ENCODE data around the gene ABCC1.

The ABCC1 gene

DNA sequence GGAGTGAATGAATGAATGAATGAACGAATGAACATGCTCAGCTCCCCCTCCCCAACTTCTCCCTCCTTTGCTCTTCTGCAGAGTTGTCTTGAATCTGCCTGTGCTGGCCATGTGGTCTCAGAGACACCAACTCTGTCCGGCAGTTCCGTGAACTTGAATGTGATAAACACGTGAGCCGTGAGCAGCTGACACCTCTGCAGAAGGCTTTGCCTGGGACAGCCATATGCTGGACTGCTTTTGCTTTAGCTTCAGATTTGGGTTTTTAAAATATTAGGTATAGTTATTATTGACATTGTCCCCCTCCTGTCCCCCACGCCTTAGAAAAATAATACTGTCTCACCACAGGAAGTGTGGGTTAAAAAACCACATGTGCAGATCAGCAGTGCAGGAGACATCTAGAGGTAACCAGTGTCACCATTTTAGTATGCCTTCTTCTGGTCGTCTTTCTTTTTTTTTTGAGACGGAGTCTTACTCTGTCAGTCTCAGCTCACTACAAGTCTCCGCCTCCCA, 83.8 kb downstream of the ABCC1 start:
- no peaks in the 10 kb centered on the region for H3K27me3 Mint-ChIP-seq
- ATAC-seq (replicated peaks) (peak; percentile 45 to 66), DNase-seq (no peak)
- H3K9me3 Mint-ChIP-seq = peaks cover 0 to 2% of the 10 kb centered on the region in 2 donors
- H3K36me3 Mint-ChIP-seq = peaks cover 36 to 57% of the 10 kb centered on the region in 2 donors
- H3K4me3 Mint-ChIP-seq = no peak overlapping the region
- H3K4me1 Mint-ChIP-seq = peaks cover 16 to 30% of the 10 kb centered on the region in 2 donors
- H3K27ac Mint-ChIP-seq = no peak overlapping the region

DNA sequence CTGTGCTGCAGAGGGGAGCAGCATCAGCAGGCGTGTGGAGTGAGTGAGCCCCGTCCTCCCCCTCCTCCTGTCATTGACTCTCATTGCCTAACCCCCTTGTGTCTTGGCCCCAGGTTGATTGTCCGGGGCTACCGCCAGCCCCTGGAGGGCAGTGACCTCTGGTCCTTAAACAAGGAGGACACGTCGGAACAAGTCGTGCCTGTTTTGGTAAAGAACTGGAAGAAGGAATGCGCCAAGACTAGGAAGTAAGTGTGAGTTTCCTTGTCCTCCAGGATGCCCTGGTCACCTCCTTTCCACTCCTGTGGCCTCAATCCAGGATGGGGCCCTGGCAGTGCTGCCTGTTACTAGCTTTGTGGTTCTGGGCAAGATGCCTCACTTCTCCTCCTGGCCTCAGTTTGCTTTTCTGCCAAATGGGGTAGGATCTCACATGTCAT, 87.0 kb downstream of the ABCC1 start:
- H3K36me3 Mint-ChIP-seq = peaks cover 46 to 61% of the 10 kb centered on the region in 2 donors
- ATAC-seq (replicated peaks) = no peak
- H3K4me1 Mint-ChIP-seq = peaks cover 22 to 42% of the 10 kb centered on the region in 2 donors
- no peak for DNase-seq
- H3K27ac Mint-ChIP-seq = no peak overlapping the region
- H3K9me3 Mint-ChIP-seq = peaks cover 0 to 2% of the 10 kb centered on the region in 2 donors
- no peak overlapping the region for H3K4me3 Mint-ChIP-seq
- H3K27me3 Mint-ChIP-seq = no peaks in the 10 kb centered on the region

DNA sequence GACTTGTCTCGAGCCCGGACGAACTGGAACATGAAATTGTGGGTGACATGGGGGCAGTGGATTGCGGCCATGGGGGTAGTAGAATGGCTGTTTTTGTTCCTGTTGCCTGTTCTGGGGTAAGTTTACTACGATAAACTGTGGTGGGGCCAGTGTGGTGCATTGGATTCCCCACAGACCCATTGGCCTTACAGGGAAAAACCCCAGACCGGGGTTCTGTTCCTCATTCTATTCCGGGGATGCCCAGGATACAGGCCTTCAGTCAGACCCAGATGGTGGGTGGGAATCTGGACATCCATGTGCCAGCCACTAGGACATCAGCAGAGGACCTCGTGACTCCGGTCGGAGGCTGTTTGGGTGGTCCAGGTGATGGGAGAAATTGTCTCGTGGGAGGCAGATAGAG, 88.1 kb downstream of the ABCC1 start:
- Mint-ChIP-seq H3K27me3 (no peaks in the 10 kb centered on the region), H3K4me3 (no peak overlapping the region), H3K36me3 (peaks cover 47 to 62% of the 10 kb centered on the region in 2 donors), H3K4me1 (peaks cover 20 to 39% of the 10 kb centered on the region in 2 donors), H3K9me3 (peaks cover 0 to 2% of the 10 kb centered on the region in 2 donors), H3K27ac (peak overlapping the region; percentile 0)
- DNase-seq (no peak), ATAC-seq (replicated peaks) (peak; percentile 50 to 65)

DNA sequence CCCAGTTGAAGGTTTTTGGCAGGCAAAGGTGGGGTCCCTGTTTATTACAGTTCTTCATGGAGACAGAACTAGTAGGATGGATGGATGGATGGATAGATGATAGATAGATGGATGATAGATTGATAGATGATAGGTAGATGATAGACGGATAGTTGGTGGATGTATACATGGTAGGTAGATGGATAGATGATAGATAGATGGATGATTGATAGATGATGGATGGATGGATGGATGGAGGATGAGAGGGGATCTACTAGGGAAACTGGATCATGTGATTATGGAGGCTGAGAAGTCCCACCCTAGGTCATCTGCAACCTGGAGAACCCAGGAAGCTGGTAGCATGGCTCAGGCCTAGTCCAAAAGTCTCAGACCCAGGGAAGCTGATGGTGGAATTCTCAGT, 88.6 kb downstream of the ABCC1 start:
- peak overlapping the region; percentile 0 for H3K27ac Mint-ChIP-seq
- ATAC-seq (replicated peaks) (no peak), DNase-seq (no peak)
- H3K9me3 Mint-ChIP-seq = peaks cover 0 to 2% of the 10 kb centered on the region in 2 donors
- peaks cover 15 to 36% of the 10 kb centered on the region in 2 donors for H3K4me1 Mint-ChIP-seq
- H3K27me3 Mint-ChIP-seq = no peaks in the 10 kb centered on the region
- H3K36me3 Mint-ChIP-seq = peaks cover 47 to 57% of the 10 kb centered on the region in 2 donors
- no peak overlapping the region for H3K4me3 Mint-ChIP-seq

DNA sequence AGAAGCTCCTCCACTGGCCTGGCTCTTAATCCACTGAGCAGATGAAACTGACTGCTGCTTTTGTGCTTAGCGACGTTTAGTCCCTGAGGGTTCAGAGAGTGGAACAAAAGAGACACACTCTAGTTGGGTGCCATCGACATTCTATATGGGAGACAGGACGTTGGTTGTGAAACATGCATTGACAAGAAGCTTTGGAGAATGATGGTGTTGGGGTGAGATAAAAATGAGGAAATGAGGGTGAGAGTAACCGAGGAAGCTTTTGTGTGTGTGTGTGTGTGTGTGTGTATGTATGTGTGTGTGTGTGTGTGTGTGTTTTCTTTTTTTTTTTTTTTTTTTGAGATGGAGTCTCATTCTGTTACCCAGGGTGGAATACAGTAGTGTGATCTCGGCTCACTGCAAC, 89.5 kb downstream of the ABCC1 start:
- DNase-seq (no peak), ATAC-seq (replicated peaks) (peak; percentile 41 to 57)
- Mint-ChIP-seq H3K27me3 (no peaks in the 10 kb centered on the region), H3K27ac (peak overlapping the region; percentile 22), H3K36me3 (peaks cover 51 to 56% of the 10 kb centered on the region in 2 donors), H3K4me1 (peaks cover 13 to 31% of the 10 kb centered on the region in 2 donors), H3K4me3 (no peak overlapping the region), H3K9me3 (peaks cover 0 to 2% of the 10 kb centered on the region in 2 donors)

DNA sequence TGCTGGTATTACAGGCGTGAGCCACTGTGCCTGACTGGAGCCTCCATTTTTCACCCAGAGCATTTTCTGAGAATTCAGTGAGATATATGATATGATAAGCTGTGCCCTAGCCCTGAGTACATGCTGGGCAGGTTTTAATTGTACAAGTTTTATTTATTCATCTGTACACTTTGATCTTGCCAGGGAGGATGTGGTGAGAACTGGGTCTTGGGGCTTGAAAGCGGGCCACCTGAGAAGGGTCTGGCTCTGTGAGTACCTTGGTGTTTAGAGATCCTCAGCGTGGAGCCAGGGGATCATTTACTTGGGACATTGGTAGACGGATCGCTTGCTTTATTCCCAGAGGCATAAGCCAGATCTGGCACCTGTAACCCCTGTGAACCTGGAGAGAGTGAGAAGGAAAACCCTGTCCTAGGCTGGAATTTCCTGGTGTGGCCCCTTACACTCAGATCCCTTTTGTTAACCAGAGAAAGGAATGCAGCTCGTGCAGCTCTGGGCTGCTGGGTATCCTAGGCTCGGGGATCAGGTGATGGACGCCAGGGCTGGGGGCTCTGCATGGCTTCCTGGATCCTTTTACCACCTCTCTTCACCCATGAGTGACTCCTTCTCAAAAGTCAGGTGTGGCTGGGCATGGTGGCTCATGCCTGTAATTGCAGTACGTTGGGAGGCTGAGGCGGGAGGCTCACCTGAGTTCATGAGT, 91.9 kb downstream of the ABCC1 start:
- no peak overlapping the region for H3K27ac Mint-ChIP-seq
- DNase-seq (no peak), ATAC-seq (replicated peaks) (no peak)
- peaks cover 13 to 31% of the 10 kb centered on the region in 2 donors for H3K4me1 Mint-ChIP-seq
- H3K9me3 Mint-ChIP-seq = peaks cover 0 to 2% of the 10 kb centered on the region in 2 donors
- peaks cover 61 to 67% of the 10 kb centered on the region in 2 donors for H3K36me3 Mint-ChIP-seq
- no peak overlapping the region for H3K4me3 Mint-ChIP-seq
- H3K27me3 Mint-ChIP-seq = no peaks in the 10 kb centered on the region

DNA sequence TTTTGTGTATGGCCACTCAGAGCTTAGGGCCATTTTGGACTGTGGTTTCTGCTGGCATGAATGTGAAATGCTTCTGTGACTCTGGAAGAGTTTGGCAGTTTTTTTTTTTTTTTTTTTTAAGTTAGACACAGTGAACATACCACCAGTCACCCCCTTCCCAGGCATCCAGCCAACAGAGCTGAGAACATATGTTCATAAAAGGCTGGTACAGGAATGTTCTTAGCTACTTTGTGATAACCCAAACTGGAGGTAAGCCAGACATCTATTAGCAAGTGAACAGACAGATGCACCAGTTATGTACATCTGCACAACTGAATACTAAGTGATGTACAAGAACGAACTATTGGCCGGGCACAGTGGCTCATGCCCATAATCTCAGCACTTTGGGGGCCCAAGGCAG, 92.7 kb downstream of the ABCC1 start:
- no peak overlapping the region for H3K4me3 Mint-ChIP-seq
- DNase-seq = no peak
- H3K27ac Mint-ChIP-seq = no peak overlapping the region
- H3K9me3 Mint-ChIP-seq = peaks cover 0 to 2% of the 10 kb centered on the region in 2 donors
- H3K4me1 Mint-ChIP-seq = peaks cover 13 to 29% of the 10 kb centered on the region in 2 donors
- no peak for ATAC-seq (replicated peaks)
- H3K27me3 Mint-ChIP-seq = no peaks in the 10 kb centered on the region
- H3K36me3 Mint-ChIP-seq = peaks cover 58 to 63% of the 10 kb centered on the region in 2 donors

DNA sequence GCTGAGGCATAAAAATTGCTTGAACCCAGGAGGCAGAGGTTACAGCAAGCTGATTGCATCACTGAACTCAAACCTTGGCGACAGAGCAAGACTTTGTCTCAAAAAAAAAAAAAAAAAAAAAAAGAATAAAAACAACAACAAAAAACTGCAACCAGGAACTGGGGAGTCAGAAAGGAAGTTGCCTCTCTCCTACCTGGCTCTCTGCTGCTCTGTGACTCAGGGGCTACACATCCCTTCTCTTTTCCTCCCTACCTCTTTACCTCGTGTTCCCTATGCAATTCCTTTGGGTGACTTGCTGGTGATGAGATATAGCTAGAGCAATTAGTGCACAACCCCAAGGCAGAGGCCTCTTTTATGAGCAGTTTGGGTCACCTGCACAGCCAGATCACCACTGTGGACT, 95.9 kb downstream of the ABCC1 start:
- H3K27ac Mint-ChIP-seq = no peak overlapping the region
- H3K36me3 Mint-ChIP-seq = peaks cover 61 to 69% of the 10 kb centered on the region in 2 donors
- no peak overlapping the region for H3K4me3 Mint-ChIP-seq
- ATAC-seq (replicated peaks) (no peak), DNase-seq (no peak)
- H3K27me3 Mint-ChIP-seq = no peaks in the 10 kb centered on the region
- peaks cover 2 to 6% of the 10 kb centered on the region in 2 donors for H3K4me1 Mint-ChIP-seq
- no peaks in the 10 kb centered on the region for H3K9me3 Mint-ChIP-seq

DNA sequence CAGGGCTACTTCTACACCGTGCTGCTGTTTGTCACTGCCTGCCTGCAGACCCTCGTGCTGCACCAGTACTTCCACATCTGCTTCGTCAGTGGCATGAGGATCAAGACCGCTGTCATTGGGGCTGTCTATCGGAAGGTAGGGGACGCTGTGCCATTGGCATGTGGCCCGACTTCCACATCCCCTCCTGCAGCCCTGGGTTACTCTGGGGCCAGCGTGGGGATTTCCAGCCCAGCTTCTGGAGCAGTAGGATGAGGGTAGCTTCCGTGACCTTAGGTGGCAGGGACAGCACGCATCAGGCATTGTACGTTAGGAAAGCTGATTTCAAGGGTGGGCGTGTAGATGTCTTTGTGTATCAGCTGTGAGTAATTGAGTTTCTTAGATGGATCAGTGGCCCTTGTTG, 96.5 kb downstream of the ABCC1 start:
- ATAC-seq (replicated peaks) = no peak

DNA sequence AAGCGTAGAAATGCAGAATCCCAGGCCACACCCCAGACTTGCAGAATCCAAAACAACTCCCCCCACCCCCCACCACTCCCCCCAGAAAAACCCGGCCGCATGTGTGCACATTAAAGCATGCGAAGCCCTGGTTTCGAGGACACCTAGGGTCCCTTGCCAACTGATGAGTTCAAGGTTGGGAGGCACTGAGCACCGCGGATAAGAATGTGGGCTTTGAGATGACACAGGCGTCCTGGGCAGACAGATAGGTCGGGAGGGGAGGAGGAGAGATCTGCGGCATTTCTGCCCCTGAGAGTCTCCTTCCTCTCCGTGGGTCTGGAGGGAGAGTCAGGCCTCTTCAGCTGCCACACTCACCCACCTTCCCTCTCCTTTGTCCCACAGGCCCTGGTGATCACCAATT, 98.3 kb downstream of the ABCC1 start:
- Mint-ChIP-seq H3K27me3 (no peaks in the 10 kb centered on the region), H3K36me3 (peaks cover 62 to 73% of the 10 kb centered on the region in 2 donors), H3K4me3 (no peak overlapping the region), H3K27ac (no peak overlapping the region), H3K4me1 (peaks cover 2 to 6% of the 10 kb centered on the region in 2 donors), H3K9me3 (no peaks in the 10 kb centered on the region)
- no peak for DNase-seq
- no peak for ATAC-seq (replicated peaks)

More for the DNA sequence above, 96.5 kb downstream of the ABCC1 start:
- Mint-ChIP-seq H3K27me3 (no peaks in the 10 kb centered on the region), H3K27ac (no peak overlapping the region), H3K4me1 (peaks cover 2 to 6% of the 10 kb centered on the region in 2 donors), H3K4me3 (no peak overlapping the region), H3K9me3 (no peaks in the 10 kb centered on the region), H3K36me3 (peaks cover 62 to 73% of the 10 kb centered on the region in 2 donors)
- no peak for DNase-seq

DNA sequence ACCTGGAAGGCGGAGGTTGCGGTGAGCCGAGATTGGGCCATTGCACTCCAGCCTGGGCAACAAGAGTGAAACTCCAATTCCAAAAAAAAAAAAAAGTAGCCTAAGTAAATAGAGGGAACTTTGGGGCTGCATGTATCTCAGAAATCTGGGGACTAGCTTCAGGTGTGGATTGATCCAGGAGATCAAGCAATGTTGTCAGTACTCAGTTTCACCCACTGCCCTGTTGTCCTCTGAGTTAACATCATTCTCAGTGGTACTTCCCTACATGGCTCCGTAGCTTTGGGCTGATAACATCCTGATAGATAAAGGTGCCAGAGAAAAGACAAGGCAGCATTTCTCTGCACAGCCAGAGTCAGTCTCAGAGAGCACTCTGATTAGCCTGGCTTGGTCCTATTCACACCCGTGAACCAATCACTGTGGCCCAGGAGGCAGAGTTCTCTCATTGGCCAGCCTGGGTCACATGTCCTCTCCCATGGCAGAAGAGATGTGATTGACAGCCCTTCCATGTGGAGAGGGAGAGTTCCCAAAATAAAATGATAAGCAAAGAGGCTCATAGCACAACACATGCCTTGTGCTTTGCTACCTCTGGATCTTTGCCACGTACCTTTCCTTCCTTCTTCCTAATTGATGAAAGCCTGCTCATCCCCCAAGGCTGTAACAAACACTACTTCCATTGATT, 99.6 kb downstream of the ABCC1 start:
- Mint-ChIP-seq H3K4me1 (peaks cover 0 to 2% of the 10 kb centered on the region in 2 donors), H3K27me3 (no peaks in the 10 kb centered on the region), H3K9me3 (no peaks in the 10 kb centered on the region), H3K36me3 (peaks cover 56 to 70% of the 10 kb centered on the region in 2 donors), H3K4me3 (no peak overlapping the region), H3K27ac (no peak overlapping the region)
- ATAC-seq (replicated peaks) (no peak), DNase-seq (no peak)

DNA sequence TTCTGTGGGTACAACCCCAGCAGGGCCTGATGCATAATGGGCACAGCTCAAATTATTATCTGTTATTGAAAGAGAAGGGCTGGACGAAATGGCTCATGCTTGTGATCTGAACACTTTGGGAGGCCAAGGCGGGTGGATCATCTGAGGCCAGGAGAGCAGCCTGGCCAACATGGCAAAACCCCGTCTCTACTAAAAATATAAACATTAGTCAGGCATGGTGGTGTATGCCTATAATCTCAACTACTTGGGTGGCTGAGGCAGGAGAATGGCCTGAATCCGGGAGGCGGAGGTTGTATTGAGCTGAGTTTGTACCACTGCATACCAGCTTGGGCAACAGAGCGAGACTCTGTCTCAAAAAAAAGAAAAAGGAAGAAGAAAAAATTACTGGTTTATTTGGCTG, 100.7 kb downstream of the ABCC1 start:
- no peak overlapping the region for H3K27ac Mint-ChIP-seq
- no peaks in the 10 kb centered on the region for H3K27me3 Mint-ChIP-seq
- DNase-seq (no peak), ATAC-seq (replicated peaks) (no peak)
- no peaks in the 10 kb centered on the region for H3K9me3 Mint-ChIP-seq
- no peak overlapping the region for H3K4me3 Mint-ChIP-seq
- peaks cover 57 to 74% of the 10 kb centered on the region in 2 donors for H3K36me3 Mint-ChIP-seq
- H3K4me1 Mint-ChIP-seq = peaks cover 0 to 2% of the 10 kb centered on the region in 2 donors

DNA sequence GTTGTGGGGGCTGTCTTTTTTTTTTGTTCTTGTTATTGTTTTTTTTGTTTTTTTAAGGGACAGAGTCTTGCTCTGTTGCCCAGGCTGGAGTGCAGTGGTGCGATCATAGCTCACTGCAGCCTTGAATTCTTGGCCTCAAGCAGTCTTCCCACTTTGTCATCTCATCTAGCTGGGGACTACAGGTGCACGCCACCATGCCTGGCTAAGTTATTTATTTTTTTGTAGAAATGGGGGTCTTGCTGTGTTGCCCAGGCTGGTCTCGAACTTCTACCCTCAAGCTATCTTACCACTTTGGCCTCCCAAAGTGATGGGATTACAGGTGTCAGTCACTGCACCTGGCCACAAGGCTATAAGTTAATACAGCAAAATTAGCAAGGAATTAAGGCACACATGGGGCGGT, 101.7 kb downstream of the ABCC1 start:
- no peak overlapping the region for H3K27ac Mint-ChIP-seq

DNA sequence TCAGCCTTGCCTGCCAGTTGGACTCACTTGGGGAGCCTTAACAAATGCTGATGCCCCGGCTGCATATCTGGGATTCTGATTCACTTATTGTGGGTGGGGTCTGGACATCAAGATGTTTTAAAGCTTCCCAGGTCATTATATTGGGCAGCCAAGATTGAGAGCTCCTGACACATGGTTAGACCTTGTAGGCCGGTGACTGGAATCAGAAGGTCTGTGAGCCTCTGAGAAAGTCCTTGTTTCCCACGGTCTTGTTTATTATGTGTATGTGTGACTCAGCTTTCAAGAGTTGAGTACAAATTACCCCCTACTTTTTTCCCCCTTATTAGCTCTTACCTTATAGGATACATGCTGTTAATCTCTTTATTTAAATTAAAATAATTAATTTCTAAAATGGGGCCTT, 103.5 kb downstream of the ABCC1 start:
- DNase-seq (no peak), ATAC-seq (replicated peaks) (no peak)
- H3K9me3 Mint-ChIP-seq = no peaks in the 10 kb centered on the region
- H3K27me3 Mint-ChIP-seq = no peaks in the 10 kb centered on the region
- peaks cover 0 to 2% of the 10 kb centered on the region in 2 donors for H3K4me1 Mint-ChIP-seq
- H3K36me3 Mint-ChIP-seq = peaks cover 58 to 77% of the 10 kb centered on the region in 2 donors
- no peak overlapping the region for H3K27ac Mint-ChIP-seq
- no peak overlapping the region for H3K4me3 Mint-ChIP-seq

More for the DNA sequence above, 101.7 kb downstream of the ABCC1 start:
- peaks cover 0 to 2% of the 10 kb centered on the region in 2 donors for H3K4me1 Mint-ChIP-seq
- H3K36me3 Mint-ChIP-seq = peaks cover 58 to 73% of the 10 kb centered on the region in 2 donors
- H3K27me3 Mint-ChIP-seq = no peaks in the 10 kb centered on the region
- ATAC-seq (replicated peaks) = no peak
- no peak overlapping the region for H3K4me3 Mint-ChIP-seq
- DNase-seq = no peak
- no peaks in the 10 kb centered on the region for H3K9me3 Mint-ChIP-seq

Data from stimulated activated naive B cell treated with anti-CD40 and anti-IgM and Interleukin-4, amounts not matched to agents 10 μg/mL and 1 μg/mL and 100 μg/mL, for 72 hours (primary cell).